Natural killer cell (primary cell): ENCODE data around the gene SLC13A5. TPM values are rescaled to one million over a fixed set of nuclear protein-coding genes. Genes with fewer than 3 reads are reported as not detected.

Experiments used
- ATAC-seq, 3 donors: fragments of 150-1000 bp in 2 of 3; fragments of 200-7000 bp in 1 of 3; cut with Tn5 transposase; 1 replicate in 1 of 3; 2 replicates in 2 of 3; pipeline ENCODE4 v1.10.0; 2021; ENCODE audit warnings: mild to moderate bottlenecking in 2 of 3, moderate library complexity in 2 of 3
- DNase-seq, 2 donors: peaks; one replicate each; pipeline versions ENCODE4 v3.0.0 to v3.0.0-alpha.2; 2013 to 2021; ENCODE audit warnings: mixed read lengths in 1 of 2
- H3K27ac ChIP-seq: one replicate; pipeline ENCODE4 v1.5.1; 2013; ENCODE audit warnings: mild to moderate bottlenecking, low read length
- H3K27me3 ChIP-seq: one replicate; pipeline ENCODE4 v1.6.1; 2013; ENCODE audit warnings: low read length; ENCODE audit not compliant: control insufficient read depth, insufficient read depth
- H3K36me3 ChIP-seq: one replicate; pipeline ENCODE4 v1.6.1; 2013; ENCODE audit warnings: low read length; ENCODE audit not compliant: control insufficient read depth, insufficient read depth
- H3K4me1 ChIP-seq: one replicate; pipeline ENCODE4 v1.6.1; 2013; ENCODE audit warnings: low read length; ENCODE audit not compliant: control insufficient read depth, insufficient read depth
- H3K4me3 ChIP-seq: one replicate; pipeline ENCODE4 v1.5.1; 2013; ENCODE audit warnings: low read length
- H3K9me3 ChIP-seq: one replicate; pipeline ENCODE4 v1.6.1; 2013; ENCODE audit warnings: low read length; ENCODE audit not compliant: control insufficient read depth, insufficient read depth
- H3K27ac Mint-ChIP-seq, 2 donors: one replicate each; pipeline ENCODE4 v1.8.0; 2022; ENCODE audit warnings: mild to moderate bottlenecking in 2 of 2, mixed read lengths in 2 of 2, moderate library complexity in 1 of 2
- H3K27me3 Mint-ChIP-seq, 2 donors: one replicate each; pipeline ENCODE4 v1.8.0; 2022; ENCODE audit warnings: low read depth in 2 of 2, mixed read lengths in 2 of 2
- H3K36me3 Mint-ChIP-seq: one replicate; pipeline ENCODE4 v1.8.0; 2022; ENCODE audit warnings: mixed read lengths
- H3K4me1 Mint-ChIP-seq, 2 donors: one replicate each; pipeline ENCODE4 v1.8.0; 2022; ENCODE audit warnings: mixed read lengths in 2 of 2
- H3K4me3 Mint-ChIP-seq: one replicate; pipeline ENCODE4 v1.8.0; 2022; ENCODE audit warnings: mild to moderate bottlenecking, moderate library complexity, mixed read lengths
- H3K9me3 Mint-ChIP-seq, 2 donors: one replicate each; pipeline ENCODE4 v1.8.0; 2022; ENCODE audit warnings: mixed read lengths in 2 of 2
- CTCF ChIP-seq: fragments of 200-600 bp; IDR thresholded peaks from one replicate; pipeline ENCODE4 v1.8.0; 2022; ENCODE audit warnings: antibody characterized with exemption
- WGBS: methylation state at CpG from one replicate; pipeline ENCODE4 v1.1.7; 2013; ENCODE audit warnings: missing lambda C conversion rate; ENCODE audit not compliant: insufficient coverage; 5-methylcytosine and 5-hydroxymethylcytosine counted together
- intact Hi-C: fragments of 100-400 bp; cut with micrococcal nuclease; formaldehyde crosslinking; loops from one replicate; pipeline ENCODE4 v1.14.2; 2022
- total RNA-seq, 4 donors: library from RNA; stranded (reverse); fragments of 120-200 nt in 1 of 4; gene quantifications; one replicate each; pipeline versions ENCODE4 v1.2.3 to v1.2.4, GENCODE V29; 2013 to 2022

The SLC13A5 gene
- total RNA-seq, 3 donors from 2014 or later (not counting 1 experiment from before 2014, with no cell fraction given) = not detected

GRCh38 chr17:6702567-6703215 lies 10.5 kb downstream of the SLC13A5 start:
- H3K36me3 ChIP-seq = no peaks in the 10 kb centered on the region
- no peaks in the 10 kb centered on the region for H3K36me3 Mint-ChIP-seq
- no peaks in the 10 kb centered on the region for H3K9me3 Mint-ChIP-seq
- peaks cover 7 to 18% of the 10 kb centered on the region in 2 donors for H3K27me3 Mint-ChIP-seq
- no peak overlapping the region for H3K4me3 Mint-ChIP-seq
- 90% methylated on average over 16 of the region's 16 CpGs for WGBS
- H3K27me3 ChIP-seq = no peaks in the 10 kb centered on the region
- no peaks in the 10 kb centered on the region for H3K4me1 Mint-ChIP-seq
- H3K4me3 ChIP-seq = no peak overlapping the region
- no peak for DNase-seq
- TF ChIP-seq CTCF = no peak
- H3K27ac ChIP-seq = no peak overlapping the region
- ATAC-seq = no peak
- no peaks in the 10 kb centered on the region for H3K9me3 ChIP-seq
- H3K27ac Mint-ChIP-seq = no peak overlapping the region
- no peaks in the 10 kb centered on the region for H3K4me1 ChIP-seq
- intact Hi-C loops = no loop called here

DNA sequence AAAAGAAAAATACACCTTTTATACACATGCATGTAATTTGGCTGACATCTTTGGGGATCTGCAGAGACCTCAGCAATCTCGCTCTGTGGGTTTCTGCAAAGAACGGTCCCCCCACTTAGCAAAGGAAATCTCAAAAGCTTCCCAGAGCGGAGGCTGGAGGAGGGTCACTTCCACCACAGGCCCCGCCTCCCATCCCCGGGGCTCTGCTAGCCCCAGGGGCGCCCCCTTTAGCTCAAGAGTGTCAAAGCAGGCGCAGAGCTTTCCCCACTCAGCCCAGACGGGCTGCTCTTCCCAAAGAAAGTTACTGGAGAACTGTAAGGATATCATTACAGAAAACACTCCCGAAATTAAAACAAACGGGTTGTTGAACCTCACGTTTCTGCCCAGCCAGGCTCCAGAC lies 11.4 kb downstream of the SLC13A5 start:
- intact Hi-C loops = no loop called here
- Mint-ChIP-seq H3K9me3 (no peaks in the 10 kb centered on the region), H3K27me3 (peaks cover 7 to 14% of the 10 kb centered on the region in 2 donors), H3K4me1 (no peaks in the 10 kb centered on the region), H3K36me3 (no peaks in the 10 kb centered on the region), H3K4me3 (no peak overlapping the region), H3K27ac (no peak overlapping the region)
- Histone ChIP-seq H3K36me3 (no peaks in the 10 kb centered on the region), H3K9me3 (no peaks in the 10 kb centered on the region), H3K4me1 (no peaks in the 10 kb centered on the region), H3K27ac (no peak overlapping the region), H3K27me3 (no peaks in the 10 kb centered on the region), H3K4me3 (no peak overlapping the region)
- peak in 1 of 2 donors; percentile 48 for DNase-seq
- 15% methylated on average over 11 of the region's 11 CpGs for WGBS
- ATAC-seq = peak; percentile 43 to 76 (median 63)
- no peak for TF ChIP-seq CTCF

DNA sequence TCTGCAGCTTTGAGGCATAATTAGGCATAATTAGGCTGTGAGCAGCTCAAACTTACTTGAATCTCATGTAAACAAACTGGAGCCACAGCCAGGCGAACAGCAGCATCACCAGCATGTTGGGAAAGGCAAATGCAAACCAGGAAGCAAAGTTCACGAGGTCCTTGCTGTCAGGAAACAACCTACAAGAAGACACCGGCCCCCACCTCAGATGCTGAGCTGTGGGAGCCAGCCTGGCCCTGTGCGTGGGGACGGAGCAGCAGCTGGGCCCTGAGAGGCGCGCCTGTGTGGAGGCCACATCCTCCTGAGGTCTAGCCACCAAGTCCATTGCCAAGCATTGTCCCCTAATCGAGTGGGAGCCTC lies 12.2 kb downstream of the SLC13A5 start:
- ATAC-seq = no peak
- Mint-ChIP-seq H3K4me3 (no peak overlapping the region), H3K9me3 (no peaks in the 10 kb centered on the region), H3K4me1 (no peaks in the 10 kb centered on the region), H3K36me3 (no peaks in the 10 kb centered on the region), H3K27me3 (peaks cover 5 to 6% of the 10 kb centered on the region in 2 donors), H3K27ac (no peak overlapping the region)
- no peak for DNase-seq
- Histone ChIP-seq H3K27ac (no peak overlapping the region), H3K27me3 (no peaks in the 10 kb centered on the region), H3K9me3 (no peaks in the 10 kb centered on the region), H3K4me1 (no peaks in the 10 kb centered on the region), H3K36me3 (no peaks in the 10 kb centered on the region), H3K4me3 (no peak overlapping the region)
- intact Hi-C loops = no loop called here
- WGBS = 66% methylated on average over 8 of the region's 8 CpGs
- no peak for TF ChIP-seq CTCF
